NCI-H345 treated with DMSO at 0.1 percent for 48 hours (cell line): Measurements from ENCODE around the gene RNF113B.
A peak's percentile ranks its signal among the peaks of the same experiment; 100 is the strongest.

Experiments used
- DNase-seq: peaks from one replicate; lab custom pipeline; 2025; ENCODE audit not compliant: unreplicated experiment; lab: John Stamatoyannopoulos, UW

Gene RNF113B

GRCh38 chr13:98204546-98204945 lies 27.5 kb upstream of the RNF113B start:
- DNase-seq = no peak

GRCh38 chr13:98203646-98204326 lies 26.7 kb upstream of the RNF113B start:
- DNase-seq = no peak

- DNase-seq = no peak
These were observed 24.9 kb upstream of the RNF113B start for GRCh38 chr13:98201984-98202383.

- no peak for DNase-seq
These were observed 24.1 kb upstream of the RNF113B start for GRCh38 chr13:98201189-98201588.

GRCh38 chr13:98200211-98200878 lies 23.3 kb upstream of the RNF113B start:
- no peak for DNase-seq

GRCh38 chr13:98199480-98199879 lies 22.4 kb upstream of the RNF113B start:
- peak; percentile 18 for DNase-seq

- no peak for DNase-seq
These were observed 21.6 kb upstream of the RNF113B start for GRCh38 chr13:98198683-98199082.

GRCh38 chr13:98195054-98195791 lies 18.2 kb upstream of the RNF113B start:
- no peak for DNase-seq

GRCh38 chr13:98192008-98192407 lies 14.9 kb upstream of the RNF113B start:
- DNase-seq = no peak

- no peak for DNase-seq
These were observed 13.9 kb upstream of the RNF113B start for GRCh38 chr13:98190889-98191444.

GRCh38 chr13:98189841-98190505 lies 12.9 kb upstream of the RNF113B start:
- no peak for DNase-seq

- no peak for DNase-seq
These were observed 11.6 kb upstream of the RNF113B start for GRCh38 chr13:98188544-98189166.

- no peak for DNase-seq
These were observed 10.8 kb upstream of the RNF113B start for GRCh38 chr13:98187965-98188261.

GRCh38 chr13:98187155-98187964 lies 10.3 kb upstream of the RNF113B start:
- DNase-seq = no peak

GRCh38 chr13:98184792-98185191 lies 7.7 kb upstream of the RNF113B start:
- no peak for DNase-seq

- no peak for DNase-seq
These were observed 5.5 kb upstream of the RNF113B start for GRCh38 chr13:98182589-98182988.

- no peak for DNase-seq
These were observed 5.1 kb upstream of the RNF113B start for GRCh38 chr13:98182153-98182552.

- no peak for DNase-seq
These were observed 4.2 kb upstream of the RNF113B start for GRCh38 chr13:98181111-98181815.

GRCh38 chr13:98180092-98180491 lies 3.0 kb upstream of the RNF113B start:
- DNase-seq = no peak

- no peak for DNase-seq
These were observed 1.2 kb downstream of the RNF113B start for GRCh38 chr13:98175823-98176222.
